Measurements from ENCODE around the gene CFAP54.

The CFAP54 gene

GRCh38 chr12:96908423-96908675, 419.0 kb downstream of the CFAP54 start:
- TF ChIP-seq CTCF (IDR thresholded peaks at IDR 0.05; ENCODE audit: low read depth, low read length, missing control alignments) = no peak
- in situ Hi-C loops (cut with HindIII; ENCODE audit: low sequenced_read_pairs) = no loop called here
- DNase-seq (ENCODE audit: low read depth) = no peak
- peak overlapping the region; percentile 81 for H3K4me3 ChIP-seq (ENCODE audit: low read depth, low read length)

DNA sequence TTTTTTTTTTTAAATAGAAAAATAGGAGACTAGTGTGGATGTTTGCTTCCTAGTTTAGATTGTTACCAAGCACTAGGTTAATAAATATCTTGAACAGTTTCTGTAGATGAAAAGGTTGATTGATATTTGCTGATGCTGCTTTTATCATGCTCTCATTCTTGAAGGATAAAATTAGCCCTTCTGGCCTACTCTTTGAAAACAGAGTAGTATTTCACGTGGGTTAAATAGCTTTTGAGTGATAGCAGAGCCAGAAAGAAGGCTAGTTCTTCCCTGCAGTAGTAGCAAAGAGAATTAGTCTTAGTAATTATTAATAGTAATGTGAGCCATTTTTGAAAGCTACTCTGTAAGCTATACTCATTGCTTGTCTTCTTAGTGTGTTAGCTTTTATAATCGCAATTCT, 422.9 kb downstream of the CFAP54 start:
- no peak for TF ChIP-seq CTCF (IDR thresholded peaks at IDR 0.05; ENCODE audit: low read depth, low read length, missing control alignments)
- in situ Hi-C loops (cut with HindIII; ENCODE audit: low sequenced_read_pairs) = no loop called here
- no peak for DNase-seq (ENCODE audit: low read depth)
- no peak overlapping the region for H3K4me3 ChIP-seq (ENCODE audit: low read depth, low read length)

DNA sequence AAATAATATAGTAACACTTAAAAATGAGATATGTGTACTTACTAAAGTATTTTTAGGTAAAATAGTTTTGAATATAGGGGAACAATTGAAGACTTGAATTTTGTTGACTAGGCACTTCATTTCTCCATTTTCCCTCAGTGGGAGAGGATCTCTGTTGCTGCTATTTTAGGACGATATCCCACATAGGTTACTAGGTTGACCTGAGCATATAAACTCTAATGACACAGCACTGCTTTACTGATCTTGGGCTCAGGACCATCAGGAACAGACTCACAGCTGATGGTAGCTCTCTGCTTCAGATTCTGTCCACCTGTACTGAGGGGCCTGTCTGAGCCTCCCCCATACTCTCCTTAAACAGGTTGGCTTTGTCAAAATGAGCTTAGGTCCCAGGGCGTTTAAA, 423.6 kb downstream of the CFAP54 start:
- in situ Hi-C loops (cut with HindIII; ENCODE audit: low sequenced_read_pairs) = no loop called here
- TF ChIP-seq CTCF (IDR thresholded peaks at IDR 0.05; ENCODE audit: low read depth, low read length, missing control alignments) = no peak
- DNase-seq (ENCODE audit: low read depth) = no peak
- H3K4me3 ChIP-seq (ENCODE audit: low read depth, low read length) = no peak overlapping the region

- H3K4me3 ChIP-seq (ENCODE audit: low read depth, low read length) = no peak overlapping the region
- in situ Hi-C loops (cut with HindIII; ENCODE audit: low sequenced_read_pairs) = no loop called here
- TF ChIP-seq CTCF (IDR thresholded peaks at IDR 0.05; ENCODE audit: low read depth, low read length, missing control alignments) = no peak
- no peak for DNase-seq (ENCODE audit: low read depth)
Observed at GRCh38 chr12:96919510-96920210, 430.3 kb downstream of the CFAP54 start.
